Colonic mucosa (tissue), 4 donors: ENCODE results near the gene NAXD. TPM values are rescaled to one million over a fixed set of nuclear protein-coding genes. Genes with fewer than 3 reads are reported as not detected.
"Not testable (repeated sequence)": the region's sequence is repeated elsewhere in the genome, so short reads cannot be mapped to it uniquely, and the experiment has no call there.

Experiments used
- DNase-seq: peaks from one replicate; pipeline ENCODE4 v3.0.0-alpha.2; 2020
- H3K27ac ChIP-seq: fragments of 200-600 bp; one replicate; pipeline ENCODE4 v1.8.0; 2021
- H3K27me3 ChIP-seq: fragments of 200-600 bp; one replicate; pipeline ENCODE4 v1.8.0; 2021
- H3K36me3 ChIP-seq: fragments of 200-600 bp; one replicate; pipeline ENCODE4 v1.8.0; 2021
- H3K4me1 ChIP-seq: fragments of 200-600 bp; one replicate; pipeline ENCODE4 v1.8.0; 2021; ENCODE audit warnings: mild to moderate bottlenecking
- H3K4me3 ChIP-seq: fragments of 200-600 bp; one replicate; pipeline ENCODE4 v1.8.0; 2021
- H3K9ac ChIP-seq, 2 donors: one replicate each; pipeline ENCODE4 v1.7.0; 2013; ENCODE audit warnings: control low read depth in 2 of 2, low read depth in 2 of 2, low read length in 2 of 2
- H3K9me3 ChIP-seq: fragments of 200-600 bp; one replicate; pipeline ENCODE4 v1.8.0; 2021
- CTCF ChIP-seq: fragments of 200-600 bp; IDR thresholded peaks from one replicate; pipeline ENCODE4 v1.8.0; 2022; ENCODE audit warnings: antibody characterized with exemption, mild to moderate bottlenecking
- intact Hi-C: fragments of 100-400 bp; cut with DNase I; formaldehyde crosslinking; loops from one replicate; pipeline ENCODE4 v1.14.1; 2022
- total RNA-seq, 2 donors: library from RNA; stranded (reverse); fragmentation: NEBNext Ultra II Directional in 1 of 2; extraction: Animal tissue kit (Norgen Biotek cat#: 25700) in 1 of 2; gene quantifications; one replicate each; pipeline ENCODE4 v1.2.1, GENCODE V29; 2021
- donor health status: healthy.
- donor health status: DM: no; HTN: no; CAD: no.
- donor health status: DM: no; HTN: no; CAD: no.

NAXD gene
- total RNA-seq, 2 donors from 2014 or later, result 36.7 to 40.4 TPM

- Histone ChIP-seq H3K4me3 (no peak overlapping the region), H3K36me3 (peaks cover 4% of the 10 kb centered on the region), H3K27me3 (no peaks in the 10 kb centered on the region), H3K27ac (no peak overlapping the region), H3K4me1 (no peaks in the 10 kb centered on the region), H3K9me3 (no peaks in the 10 kb centered on the region), H3K9ac (no peak overlapping the region)
- no peak for TF ChIP-seq CTCF
- intact Hi-C loops, result no loop called here
- no peak for DNase-seq
These were observed 15.3 kb downstream of the NAXD start for GRCh38 chr13:110630566-110631119.

- H3K9ac ChIP-seq, intact Hi-C loops, H3K4me3 ChIP-seq, H3K4me1 ChIP-seq, H3K27ac ChIP-seq, H3K27me3 ChIP-seq, DNase-seq, H3K9me3 ChIP-seq: not testable (repeated sequence)
- H3K36me3 ChIP-seq, result peaks cover 15% of the 10 kb centered on the region
These were observed 16.9 kb downstream of the NAXD start for GRCh38 chr13:110632255-110632654.

- no peaks in the 10 kb centered on the region for H3K9me3 ChIP-seq
- H3K4me1 ChIP-seq, result no peaks in the 10 kb centered on the region
- H3K27ac ChIP-seq, result no peak overlapping the region
- no peak overlapping the region for H3K9ac ChIP-seq
- H3K4me3 ChIP-seq, result no peak overlapping the region
- peaks cover 15% of the 10 kb centered on the region for H3K36me3 ChIP-seq
- no peak for TF ChIP-seq CTCF
- intact Hi-C loops, result no loop called here
- DNase-seq, result no peak
- H3K27me3 ChIP-seq, result no peaks in the 10 kb centered on the region
These were observed 18.4 kb downstream of the NAXD start for GRCh38 chr13:110633776-110634175.

GRCh38 chr13:110634558-110634957 is 19.2 kb downstream of the NAXD start:
- H3K27ac ChIP-seq, result no peak overlapping the region
- H3K9ac ChIP-seq, result no peak overlapping the region
- no peaks in the 10 kb centered on the region for H3K27me3 ChIP-seq
- H3K36me3 ChIP-seq, result peaks cover 15% of the 10 kb centered on the region
- DNase-seq, result no peak
- H3K9me3 ChIP-seq, result no peaks in the 10 kb centered on the region
- H3K4me1 ChIP-seq, result no peaks in the 10 kb centered on the region
- TF ChIP-seq CTCF, result no peak
- intact Hi-C loops, result no loop called here
- H3K4me3 ChIP-seq, result no peak overlapping the region

GRCh38 chr13:110635405-110636002 is 20.2 kb downstream of the NAXD start:
- Histone ChIP-seq H3K36me3 (peaks cover 15% of the 10 kb centered on the region), H3K27me3 (no peaks in the 10 kb centered on the region), H3K9me3 (no peaks in the 10 kb centered on the region), H3K4me3 (no peak overlapping the region), H3K9ac (no peak overlapping the region), H3K27ac (no peak overlapping the region), H3K4me1 (no peaks in the 10 kb centered on the region)
- intact Hi-C loops, result no loop called here
- DNase-seq, result no peak
- no peak for TF ChIP-seq CTCF

- intact Hi-C loops, result no loop called here
- peaks cover 15% of the 10 kb centered on the region for H3K36me3 ChIP-seq
- no peak overlapping the region for H3K9ac ChIP-seq
- H3K4me1 ChIP-seq, result no peaks in the 10 kb centered on the region
- no peaks in the 10 kb centered on the region for H3K9me3 ChIP-seq
- H3K27ac ChIP-seq, result no peak overlapping the region
- no peak for TF ChIP-seq CTCF
- H3K4me3 ChIP-seq, result no peak overlapping the region
- no peak for DNase-seq
- H3K27me3 ChIP-seq, result no peaks in the 10 kb centered on the region
These were observed 20.7 kb downstream of the NAXD start for GRCh38 chr13:110636053-110636475.
